Suppressor macrophage (primary cell): Measurements from ENCODE around the gene LRCH4.

Experiments
- DNase-seq, 4 experiments: peaks; one replicate each; pipeline ENCODE4 v3.0.0-alpha.2; 2020 to 2022

The LRCH4 gene

GRCh38 chr7:100582041-100582579 is 3.8 kb downstream of the LRCH4 start:
- no peak for DNase-seq

GRCh38 chr7:100580466-100581283 is 5.3 kb downstream of the LRCH4 start:
- no peak for DNase-seq

- DNase-seq: no peak
Measured at GRCh38 chr7:100578246-100579183, 7.4 kb downstream of the LRCH4 start.

GRCh38 chr7:100577507-100577906 is 8.4 kb downstream of the LRCH4 start:
- no peak for DNase-seq

- no peak for DNase-seq
Measured at GRCh38 chr7:100577103-100577502, 8.8 kb downstream of the LRCH4 start.

- no peak for DNase-seq
Measured at GRCh38 chr7:100576384-100576993, 9.4 kb downstream of the LRCH4 start.

DNA sequence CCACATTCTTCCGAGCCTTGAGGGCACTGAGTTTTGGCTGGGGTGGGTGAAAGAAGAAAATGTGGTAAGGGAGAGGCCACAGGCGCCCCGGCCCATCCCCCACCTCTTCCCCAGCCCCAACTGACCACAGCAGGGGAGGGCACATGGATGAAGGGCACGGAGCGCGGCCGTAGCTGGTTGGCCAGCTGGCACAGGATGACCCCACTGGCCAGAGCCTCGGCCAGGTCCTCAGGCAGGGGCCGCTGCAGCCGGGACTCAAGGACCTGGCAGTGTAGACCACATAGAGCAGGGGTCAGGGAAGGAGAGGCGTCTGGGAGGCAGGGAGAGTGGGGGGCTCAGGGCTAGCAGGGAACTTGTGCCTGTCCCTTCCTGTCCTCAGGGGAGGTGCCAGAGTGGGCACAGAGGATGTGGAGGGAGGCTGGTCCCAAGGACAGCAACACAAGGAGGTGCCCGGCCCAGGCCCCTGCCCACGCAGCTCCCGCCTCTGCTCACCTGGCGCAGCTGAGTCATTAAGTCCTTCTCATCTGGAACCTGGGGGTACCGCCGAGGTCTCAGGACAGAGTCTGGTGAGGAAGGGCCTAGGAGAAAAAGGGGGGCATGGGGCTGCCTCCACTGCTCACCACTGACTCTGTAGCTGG is 10.1 kb downstream of the LRCH4 start:
- DNase-seq: no peak

DNA sequence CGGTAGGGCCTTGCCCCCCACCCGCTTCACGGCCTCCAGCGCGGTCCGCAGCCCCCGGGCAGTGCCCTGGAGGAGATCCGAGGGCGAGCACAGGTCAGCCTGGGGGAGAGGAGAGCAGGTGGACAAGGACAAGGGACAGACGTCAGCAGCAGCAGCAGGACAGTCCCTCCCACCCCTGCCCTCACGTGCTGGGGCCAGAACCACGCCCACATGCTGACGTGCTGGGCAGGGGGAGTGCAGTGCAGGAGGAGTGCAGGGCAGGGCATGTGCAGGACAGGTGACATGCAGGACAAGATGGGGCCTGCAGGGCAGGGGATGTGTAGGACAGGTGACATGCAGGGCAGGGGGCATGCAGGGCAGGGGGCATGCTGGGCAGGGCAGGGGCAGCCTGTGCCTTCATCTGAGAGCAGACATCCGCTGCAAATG is 10.7 kb downstream of the LRCH4 start:
- no peak for DNase-seq

DNA sequence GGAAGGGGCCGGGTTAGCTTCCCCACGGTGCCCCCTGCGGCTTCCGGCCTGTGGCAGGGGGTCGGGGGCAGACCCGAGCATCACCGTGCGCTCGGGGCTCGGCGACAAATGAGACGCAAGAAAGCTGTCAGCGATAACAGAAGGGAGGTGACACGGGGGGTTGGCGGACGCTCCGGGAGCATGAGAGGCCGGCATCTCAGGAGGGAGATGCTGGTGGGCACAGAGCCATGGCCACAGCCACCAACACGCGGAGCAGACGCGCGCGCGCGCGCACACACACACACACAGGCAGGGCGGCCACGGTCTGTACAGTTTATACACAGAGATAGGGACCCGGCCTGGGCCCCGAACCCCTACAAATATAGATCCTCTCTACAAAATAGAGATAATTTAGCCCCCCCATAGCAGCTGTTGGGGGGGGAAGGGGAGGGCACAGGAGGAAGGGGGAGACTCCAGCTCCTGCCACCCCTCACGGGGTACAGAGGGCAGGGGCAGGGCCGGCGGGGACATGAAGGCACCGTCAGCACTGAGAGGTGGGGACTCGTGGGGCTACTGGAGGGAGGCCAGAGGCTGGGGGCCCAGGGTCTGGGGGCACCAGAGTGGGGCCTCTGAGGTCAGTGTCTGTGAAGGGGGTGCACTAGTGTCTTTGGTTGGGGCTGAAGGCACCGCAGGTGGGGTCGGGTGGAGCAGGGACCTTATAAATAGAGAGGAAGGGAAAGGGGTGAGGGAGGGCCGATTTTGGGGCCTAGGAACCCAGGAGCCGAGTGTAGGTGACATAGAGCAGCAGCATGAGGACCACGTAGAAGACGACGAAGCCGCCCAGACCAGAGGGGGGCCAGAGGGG is 11.3 kb downstream of the LRCH4 start:
- no peak for DNase-seq

GRCh38 chr7:100573691-100574361 is 12.1 kb downstream of the LRCH4 start, which contains the start of gene SAP25:
Gene SAP25, minus strand, starts transcription at chr7:100573900. Its CDS starts 158 bp downstream, at chr7:100573742.
- DNase-seq: no peak

DNA sequence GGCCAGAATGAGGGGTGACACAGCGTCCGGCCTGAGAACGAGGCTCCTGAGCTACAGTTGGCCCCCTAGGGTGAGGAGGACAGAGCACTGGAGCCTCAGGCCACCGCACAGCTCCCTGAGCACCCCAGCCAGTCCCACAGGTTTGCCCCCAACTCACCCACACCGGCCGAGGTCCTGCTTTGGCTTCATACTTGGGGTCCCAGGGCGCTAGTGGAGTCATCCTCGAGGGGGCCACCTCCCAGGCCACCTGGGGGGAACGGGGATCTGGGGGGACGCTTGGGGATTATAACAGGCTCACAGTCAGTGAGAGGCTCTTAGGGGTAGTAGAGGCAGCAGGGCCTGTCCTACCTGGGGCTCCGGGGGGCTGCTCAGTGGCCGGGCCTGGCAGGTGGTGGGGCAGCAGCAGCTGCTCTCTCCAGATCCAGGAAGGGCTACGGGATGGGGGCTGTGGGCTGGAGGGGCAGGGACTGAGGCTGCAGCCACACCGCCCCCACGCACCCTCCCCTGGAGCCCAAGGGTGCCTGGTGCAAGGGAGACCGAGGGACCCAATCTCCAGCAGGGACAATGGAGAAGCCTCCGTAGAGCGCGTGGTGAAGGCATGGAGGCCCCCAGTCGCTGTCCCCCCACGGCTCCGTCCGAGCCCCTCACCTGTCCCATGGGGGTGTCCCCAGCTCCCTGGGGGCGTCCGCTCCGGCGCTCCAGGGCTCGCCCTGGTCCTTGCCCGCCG is 12.8 kb downstream of the LRCH4 start:
- DNase-seq: no peak

- DNase-seq: no peak
Measured at GRCh38 chr7:100572281-100572948, 13.5 kb downstream of the LRCH4 start.

- DNase-seq: no peak
Measured at GRCh38 chr7:100571829-100572116, 14.2 kb downstream of the LRCH4 start.

- no peak for DNase-seq
Measured at GRCh38 chr7:100570954-100571828, 14.7 kb downstream of the LRCH4 start.

GRCh38 chr7:100568896-100569844 is 16.8 kb downstream of the LRCH4 start:
- peak; percentile 60 to 78 (median 70) for DNase-seq

GRCh38 chr7:100568176-100568895 is 17.6 kb downstream of the LRCH4 start:
- no peak for DNase-seq

DNA sequence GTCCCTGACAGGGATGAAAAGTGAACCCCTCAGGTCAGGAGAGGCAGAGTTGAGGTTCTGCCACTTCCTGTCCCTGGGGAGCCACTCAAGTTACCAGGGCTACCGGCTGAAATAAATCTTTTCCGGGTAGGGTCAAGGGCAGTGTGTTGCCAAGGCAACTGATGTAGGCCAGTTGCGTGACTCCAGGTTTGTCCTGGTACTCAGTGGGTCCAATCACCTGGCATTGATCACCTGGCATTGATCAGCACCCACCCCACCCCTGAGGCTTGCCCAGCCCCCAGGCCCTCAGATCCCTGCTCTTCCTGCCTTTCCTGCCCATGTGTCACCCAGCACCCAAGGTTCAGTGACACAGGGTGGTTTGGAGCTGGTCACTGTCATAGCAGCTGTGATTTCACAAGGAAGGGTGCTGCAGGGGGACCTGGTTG is 18.2 kb downstream of the LRCH4 start:
- DNase-seq: no peak
